ENCODE measurements around the gene KBTBD8.

Gene KBTBD8

DNA sequence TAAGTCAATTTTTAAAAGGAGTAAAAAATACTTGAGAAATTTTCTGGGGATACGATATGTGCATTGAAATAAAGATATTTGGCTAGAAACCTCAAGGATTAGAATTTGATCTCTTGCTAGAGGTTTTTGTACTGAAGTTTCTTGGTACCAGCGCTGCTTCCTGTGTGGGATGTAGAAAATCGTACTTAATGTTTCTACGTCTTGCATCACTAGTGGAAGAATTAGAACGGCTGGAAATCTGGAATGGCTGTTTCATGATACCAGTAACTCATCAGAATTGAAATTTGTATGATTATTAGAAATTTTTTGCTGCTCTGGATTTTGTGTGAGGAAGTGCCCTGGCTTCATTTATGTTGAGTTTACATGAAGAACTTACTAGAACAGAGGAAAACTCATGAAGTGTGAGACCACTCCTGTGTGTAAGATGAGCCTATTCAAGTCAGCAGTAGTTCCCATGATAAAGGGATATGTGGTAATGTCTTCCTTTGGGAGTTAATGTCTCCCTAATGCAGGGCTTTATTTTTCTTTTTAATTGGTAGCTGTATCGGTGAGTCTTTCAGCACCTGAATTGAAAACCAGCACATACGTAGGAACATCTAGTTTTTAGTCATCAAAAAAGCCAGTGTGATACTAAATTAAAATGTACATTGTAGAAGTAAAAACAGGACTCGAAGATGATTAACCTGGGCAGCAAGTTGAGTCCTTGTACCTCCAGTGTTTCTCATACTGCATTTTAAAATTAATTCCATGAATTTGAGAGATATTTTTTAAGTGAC, 3.2 kb downstream of the KBTBD8 start:
- H3K79me1 ChIP-seq (ENCODE audit: low read length): no peaks in the 10 kb centered on the region
- H3K4ac ChIP-seq (ENCODE audit: low read depth, low read length): no peak overlapping the region
- H4K91ac ChIP-seq (ENCODE audit: low read depth, low read length): no peak overlapping the region
- no peak overlapping the region for H3K23ac ChIP-seq (ENCODE audit: low read length)
- no peaks in the 10 kb centered on the region for H3K9me3 ChIP-seq (ENCODE audit: insufficient read depth, low read depth, low read length)
- H2AFZ ChIP-seq (ENCODE audit: insufficient read depth, low read length, poor library complexity): no peak overlapping the region
- no peak overlapping the region for H3K27ac ChIP-seq (ENCODE audit: low read depth, low read length)
- H2BK120ac ChIP-seq (ENCODE audit: insufficient read depth, low read length, poor library complexity): no peak overlapping the region
- no peak overlapping the region for H3K4me3 ChIP-seq (ENCODE audit: low read depth, low read length)
- H3K4me2 ChIP-seq (ENCODE audit: low read length): no peak overlapping the region
- no peak overlapping the region for H3K18ac ChIP-seq (ENCODE audit: low read length)
- H3K4me1 ChIP-seq (ENCODE audit: control insufficient read depth in 1 of 2, insufficient read depth in 2 of 2, low read length in 2 of 2): peaks cover 2 to 5% of the 10 kb centered on the region in 2 experiments
- no CpG with 5 or more reads among the region's 8 CpGs for WGBS (ENCODE audit: extremely low coverage, insufficient coverage, insufficient read length)
- no peak overlapping the region for H2BK12ac ChIP-seq (ENCODE audit: low read length)
- H3K36me3 ChIP-seq (ENCODE audit: control insufficient read depth in 1 of 2, insufficient read depth in 2 of 2, low read length in 2 of 2): no peaks in the 10 kb centered on the region
- no peak overlapping the region for H3K14ac ChIP-seq (ENCODE audit: low read length)
- H3K9ac ChIP-seq (ENCODE audit: low read length): no peak overlapping the region
- H4K8ac ChIP-seq (ENCODE audit: low read depth, low read length): no peak overlapping the region
- H3K79me2 ChIP-seq (ENCODE audit: control insufficient read depth, insufficient read depth, low read length, poor library complexity): no peaks in the 10 kb centered on the region
- H3K27me3 ChIP-seq (ENCODE audit: insufficient read depth, low read length): no peaks in the 10 kb centered on the region
- H2AK5ac ChIP-seq (ENCODE audit: low read length): no peak overlapping the region
- H4K12ac ChIP-seq (ENCODE audit: low read depth, low read length): no peak overlapping the region
- no peak overlapping the region for H2BK5ac ChIP-seq (ENCODE audit: low read depth, low read length, poor library complexity)
- no peak for DNase-seq

DNA sequence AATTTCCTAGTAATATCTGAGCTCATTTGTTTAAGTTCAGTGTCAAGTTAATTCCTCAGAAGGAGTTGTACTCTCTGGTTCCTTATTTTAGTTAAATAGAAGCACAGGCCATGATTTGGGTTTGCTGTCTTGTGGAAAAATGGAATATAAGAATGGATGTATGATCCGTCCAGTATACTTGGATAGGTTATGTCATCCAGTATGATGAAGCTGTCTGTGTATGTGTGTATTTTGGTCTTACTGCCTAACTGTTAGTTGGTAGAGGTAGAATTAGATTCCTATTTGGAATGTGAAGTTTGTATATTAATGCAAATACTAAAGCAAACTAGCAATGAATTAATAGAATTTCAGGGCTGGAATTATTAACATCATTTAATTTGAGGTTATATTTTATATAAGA, 7.9 kb downstream of the KBTBD8 start:
- Histone ChIP-seq H4K12ac (ENCODE audit: low read depth, low read length) (no peak overlapping the region), H3K4me1 (ENCODE audit: control insufficient read depth in 1 of 2, insufficient read depth in 2 of 2, low read length in 2 of 2) (no peaks in the 10 kb centered on the region), H2AFZ (ENCODE audit: insufficient read depth, low read length, poor library complexity) (no peak overlapping the region), H3K4me3 (ENCODE audit: low read depth, low read length) (no peak overlapping the region), H3K79me2 (ENCODE audit: control insufficient read depth, insufficient read depth, low read length, poor library complexity) (no peaks in the 10 kb centered on the region), H3K27me3 (ENCODE audit: insufficient read depth, low read length) (no peaks in the 10 kb centered on the region), H4K8ac (ENCODE audit: low read depth, low read length) (no peak overlapping the region), H2BK5ac (ENCODE audit: low read depth, low read length, poor library complexity) (no peak overlapping the region), H3K14ac (ENCODE audit: low read length) (no peak overlapping the region), H3K4me2 (ENCODE audit: low read length) (no peak overlapping the region), H2AK5ac (ENCODE audit: low read length) (no peak overlapping the region), H3K4ac (ENCODE audit: low read depth, low read length) (no peak overlapping the region), H3K9me3 (ENCODE audit: insufficient read depth, low read depth, low read length) (no peaks in the 10 kb centered on the region), H2BK120ac (ENCODE audit: insufficient read depth, low read length, poor library complexity) (no peak overlapping the region), H4K91ac (ENCODE audit: low read depth, low read length) (no peak overlapping the region), H3K79me1 (ENCODE audit: low read length) (no peaks in the 10 kb centered on the region), H3K27ac (ENCODE audit: low read depth, low read length) (no peak overlapping the region), H3K23ac (ENCODE audit: low read length) (no peak overlapping the region), H2BK12ac (ENCODE audit: low read length) (no peak overlapping the region), H3K36me3 (ENCODE audit: control insufficient read depth in 1 of 2, insufficient read depth in 2 of 2, low read length in 2 of 2) (no peaks in the 10 kb centered on the region), H3K9ac (ENCODE audit: low read length) (no peak overlapping the region), H3K18ac (ENCODE audit: low read length) (no peak overlapping the region)
- DNase-seq: no peak
- no CpG with 5 or more reads among the region's 1 CpG for WGBS (ENCODE audit: extremely low coverage, insufficient coverage, insufficient read length)

GRCh38 chr3:67006460-67006859, 8.4 kb downstream of the KBTBD8 start:
- no peak overlapping the region for H2AFZ ChIP-seq (ENCODE audit: insufficient read depth, low read length, poor library complexity)
- H3K9ac ChIP-seq (ENCODE audit: low read length): no peak overlapping the region
- H3K18ac ChIP-seq (ENCODE audit: low read length): no peak overlapping the region
- H2BK12ac ChIP-seq (ENCODE audit: low read length): no peak overlapping the region
- no peak for DNase-seq
- no peaks in the 10 kb centered on the region for H3K4me1 ChIP-seq (ENCODE audit: control insufficient read depth in 1 of 2, insufficient read depth in 2 of 2, low read length in 2 of 2)
- H2BK120ac ChIP-seq (ENCODE audit: insufficient read depth, low read length, poor library complexity): no peak overlapping the region
- H3K36me3 ChIP-seq (ENCODE audit: control insufficient read depth in 1 of 2, insufficient read depth in 2 of 2, low read length in 2 of 2): no peaks in the 10 kb centered on the region
- no peaks in the 10 kb centered on the region for H3K79me1 ChIP-seq (ENCODE audit: low read length)
- H2AK5ac ChIP-seq (ENCODE audit: low read length): no peak overlapping the region
- no peak overlapping the region for H3K4ac ChIP-seq (ENCODE audit: low read depth, low read length)
- H3K9me3 ChIP-seq (ENCODE audit: insufficient read depth, low read depth, low read length): no peaks in the 10 kb centered on the region
- no peaks in the 10 kb centered on the region for H3K79me2 ChIP-seq (ENCODE audit: control insufficient read depth, insufficient read depth, low read length, poor library complexity)
- H2BK5ac ChIP-seq (ENCODE audit: low read depth, low read length, poor library complexity): no peak overlapping the region
- H3K27me3 ChIP-seq (ENCODE audit: insufficient read depth, low read length): no peaks in the 10 kb centered on the region
- H4K12ac ChIP-seq (ENCODE audit: low read depth, low read length): no peak overlapping the region
- no peak overlapping the region for H3K23ac ChIP-seq (ENCODE audit: low read length)
- H3K14ac ChIP-seq (ENCODE audit: low read length): no peak overlapping the region
- no peak overlapping the region for H4K8ac ChIP-seq (ENCODE audit: low read depth, low read length)
- WGBS (ENCODE audit: extremely low coverage, insufficient coverage, insufficient read length): no CpG with 5 or more reads among the region's 5 CpGs
- no peak overlapping the region for H3K4me2 ChIP-seq (ENCODE audit: low read length)
- no peak overlapping the region for H4K91ac ChIP-seq (ENCODE audit: low read depth, low read length)
- no peak overlapping the region for H3K4me3 ChIP-seq (ENCODE audit: low read depth, low read length)
- H3K27ac ChIP-seq (ENCODE audit: low read depth, low read length): no peak overlapping the region

GRCh38 chr3:67008388-67008787, 10.3 kb downstream of the KBTBD8 start:
- H3K9ac ChIP-seq (ENCODE audit: low read length): no peak overlapping the region
- no peak for DNase-seq
- no peak overlapping the region for H2BK120ac ChIP-seq (ENCODE audit: insufficient read depth, low read length, poor library complexity)
- no peak overlapping the region for H2BK12ac ChIP-seq (ENCODE audit: low read length)
- no peaks in the 10 kb centered on the region for H3K79me1 ChIP-seq (ENCODE audit: low read length)
- H3K27me3 ChIP-seq (ENCODE audit: insufficient read depth, low read length): no peaks in the 10 kb centered on the region
- H4K12ac ChIP-seq (ENCODE audit: low read depth, low read length): no peak overlapping the region
- H2BK5ac ChIP-seq (ENCODE audit: low read depth, low read length, poor library complexity): no peak overlapping the region
- H3K9me3 ChIP-seq (ENCODE audit: insufficient read depth, low read depth, low read length): no peaks in the 10 kb centered on the region
- no peak overlapping the region for H3K23ac ChIP-seq (ENCODE audit: low read length)
- no peak overlapping the region for H3K4ac ChIP-seq (ENCODE audit: low read depth, low read length)
- H3K4me1 ChIP-seq (ENCODE audit: control insufficient read depth in 1 of 2, insufficient read depth in 2 of 2, low read length in 2 of 2): no peaks in the 10 kb centered on the region
- H3K14ac ChIP-seq (ENCODE audit: low read length): no peak overlapping the region
- no peak overlapping the region for H2AFZ ChIP-seq (ENCODE audit: insufficient read depth, low read length, poor library complexity)
- H4K8ac ChIP-seq (ENCODE audit: low read depth, low read length): no peak overlapping the region
- no peak overlapping the region for H3K27ac ChIP-seq (ENCODE audit: low read depth, low read length)
- H3K4me3 ChIP-seq (ENCODE audit: low read depth, low read length): no peak overlapping the region
- no CpG with 5 or more reads among the region's 2 CpGs for WGBS (ENCODE audit: extremely low coverage, insufficient coverage, insufficient read length)
- H3K18ac ChIP-seq (ENCODE audit: low read length): no peak overlapping the region
- H4K91ac ChIP-seq (ENCODE audit: low read depth, low read length): no peak overlapping the region
- no peaks in the 10 kb centered on the region for H3K79me2 ChIP-seq (ENCODE audit: control insufficient read depth, insufficient read depth, low read length, poor library complexity)
- H3K4me2 ChIP-seq (ENCODE audit: low read length): no peak overlapping the region
- no peaks in the 10 kb centered on the region for H3K36me3 ChIP-seq (ENCODE audit: control insufficient read depth in 1 of 2, insufficient read depth in 2 of 2, low read length in 2 of 2)
- H2AK5ac ChIP-seq (ENCODE audit: low read length): no peak overlapping the region
